Neutrophil (primary cell): Measurements from ENCODE around the gene DSG2.

Source experiments
- H3K27ac ChIP-seq: fragments of 200-600 bp; sonication (generic); 2 replicates; pipeline ENCODE4 v1.5.1; 2016; ENCODE audit warnings: mild to moderate bottlenecking, moderate library complexity
- H3K27me3 ChIP-seq: fragments of 200-600 bp; sonication (generic); 2 replicates; pipeline ENCODE4 v1.6.0; 2016; ENCODE audit warnings: mild to moderate bottlenecking
- H3K36me3 ChIP-seq: fragments of 200-600 bp; sonication (generic); 2 replicates; pipeline ENCODE4 v1.5.1; 2017
- H3K4me1 ChIP-seq, 2 experiments: fragments of 200-600 bp in 1 of 2; sonication (generic) in 1 of 2; 1 replicate in 1 of 2; 2 replicates in 1 of 2; pipeline versions ENCODE4 v1.5.1 to v1.6.1; 2013 to 2016; ENCODE audit warnings: low read depth in 1 of 2, low read length in 1 of 2, mild to moderate bottlenecking in 1 of 2, moderate library complexity in 1 of 2; ENCODE audit not compliant: control insufficient read depth in 1 of 2, insufficient read depth in 1 of 2
- H3K4me3 ChIP-seq, 2 experiments: fragments of 200-600 bp in 1 of 2; sonication (generic) in 1 of 2; 1 replicate in 1 of 2; 2 replicates in 1 of 2; pipeline ENCODE4 v1.5.1; 2013 to 2016; ENCODE audit warnings: low read depth in 1 of 2, low read length in 1 of 2, mild to moderate bottlenecking in 1 of 2, moderate library complexity in 1 of 2
- H3K9me3 ChIP-seq: fragments of 200-600 bp; sonication (generic); 2 replicates; pipeline ENCODE4 v1.5.1; 2016
- TF ChIP-seq, protein P1 (sequence below): fragments of 200-600 bp; sonication (generic); IDR thresholded peaks from 2 replicates; pipeline ENCODE4 v1.5.1; 2016; ENCODE audit warnings: antibody characterized with exemption

The DSG2 gene

DNA sequence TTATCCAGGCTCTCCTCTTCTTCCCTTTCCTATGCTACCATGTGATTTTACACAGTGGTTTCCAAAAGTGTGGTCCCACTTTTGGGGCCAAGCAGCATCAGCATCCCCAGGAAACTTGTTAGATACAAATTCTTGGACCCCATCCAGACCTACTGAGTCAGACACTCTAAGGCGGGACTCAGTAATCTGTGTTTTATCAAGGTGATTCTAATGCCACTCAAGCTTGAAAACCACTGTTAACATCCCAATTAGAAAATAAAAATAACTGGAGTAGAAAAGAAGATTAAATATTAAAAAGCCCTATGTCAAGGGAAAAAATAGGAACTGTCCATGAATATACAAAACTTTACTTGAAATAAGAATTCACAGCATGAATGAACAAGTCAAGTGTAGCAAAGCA is 10.8 kb downstream of the DSG2 start:
- Histone ChIP-seq H3K27ac (no peak overlapping the region), H3K4me3 (no peak overlapping the region), H3K9me3 (no peaks in the 10 kb centered on the region), H3K27me3 (no peaks in the 10 kb centered on the region), H3K36me3 (no peaks in the 10 kb centered on the region), H3K4me1 (no peaks in the 10 kb centered on the region)
- TF ChIP-seq, protein P1, sequence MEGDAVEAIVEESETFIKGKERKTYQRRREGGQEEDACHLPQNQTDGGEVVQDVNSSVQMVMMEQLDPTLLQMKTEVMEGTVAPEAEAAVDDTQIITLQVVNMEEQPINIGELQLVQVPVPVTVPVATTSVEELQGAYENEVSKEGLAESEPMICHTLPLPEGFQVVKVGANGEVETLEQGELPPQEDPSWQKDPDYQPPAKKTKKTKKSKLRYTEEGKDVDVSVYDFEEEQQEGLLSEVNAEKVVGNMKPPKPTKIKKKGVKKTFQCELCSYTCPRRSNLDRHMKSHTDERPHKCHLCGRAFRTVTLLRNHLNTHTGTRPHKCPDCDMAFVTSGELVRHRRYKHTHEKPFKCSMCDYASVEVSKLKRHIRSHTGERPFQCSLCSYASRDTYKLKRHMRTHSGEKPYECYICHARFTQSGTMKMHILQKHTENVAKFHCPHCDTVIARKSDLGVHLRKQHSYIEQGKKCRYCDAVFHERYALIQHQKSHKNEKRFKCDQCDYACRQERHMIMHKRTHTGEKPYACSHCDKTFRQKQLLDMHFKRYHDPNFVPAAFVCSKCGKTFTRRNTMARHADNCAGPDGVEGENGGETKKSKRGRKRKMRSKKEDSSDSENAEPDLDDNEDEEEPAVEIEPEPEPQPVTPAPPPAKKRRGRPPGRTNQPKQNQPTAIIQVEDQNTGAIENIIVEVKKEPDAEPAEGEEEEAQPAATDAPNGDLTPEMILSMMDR, result no peak

DNA sequence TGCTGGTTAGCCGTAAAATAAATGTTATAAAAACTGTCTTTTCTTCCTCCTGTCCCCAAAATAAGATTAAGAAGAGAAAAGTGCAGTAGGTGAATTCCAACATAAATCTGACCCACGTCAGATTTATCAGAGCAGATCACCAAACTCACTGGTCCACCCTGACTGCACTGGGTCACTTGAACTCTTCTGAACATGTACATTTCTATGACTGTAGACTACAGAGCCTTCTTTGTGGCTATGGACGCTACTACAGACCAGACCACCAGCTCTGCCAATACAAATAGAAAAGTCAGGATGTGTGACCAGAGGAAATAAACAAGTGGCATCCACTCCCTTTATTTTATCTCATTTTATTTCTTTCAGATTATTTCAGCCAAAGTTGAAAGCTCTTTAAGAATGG is 11.6 kb downstream of the DSG2 start:
- Histone ChIP-seq H3K27ac (no peak overlapping the region), H3K4me1 (no peaks in the 10 kb centered on the region), H3K4me3 (no peak overlapping the region), H3K9me3 (no peaks in the 10 kb centered on the region), H3K36me3 (no peaks in the 10 kb centered on the region), H3K27me3 (no peaks in the 10 kb centered on the region)
- TF ChIP-seq, protein P1, result no peak

DNA sequence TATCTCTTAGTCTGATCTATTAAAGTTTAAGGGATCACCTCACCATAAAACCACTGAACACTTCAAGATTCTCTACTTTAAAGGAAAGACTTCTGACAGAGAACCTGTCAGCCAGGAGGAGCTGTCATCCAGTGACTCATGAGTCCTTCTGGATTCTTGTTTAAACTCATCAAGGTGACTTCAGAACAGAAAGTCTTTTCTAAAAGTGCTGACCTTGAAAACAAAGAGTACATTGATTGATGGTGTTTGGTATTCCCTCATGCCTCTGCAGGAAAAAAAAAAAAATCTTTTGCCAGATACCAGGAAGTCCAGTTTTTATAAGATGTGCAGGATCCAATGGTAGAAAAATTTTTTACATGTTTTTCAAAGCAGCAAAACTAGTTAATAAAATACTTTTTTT is 12.3 kb downstream of the DSG2 start:
- H3K27ac ChIP-seq, result no peak overlapping the region
- no peaks in the 10 kb centered on the region for H3K9me3 ChIP-seq
- no peaks in the 10 kb centered on the region for H3K4me1 ChIP-seq
- TF ChIP-seq, protein P1, result no peak
- H3K36me3 ChIP-seq, result no peaks in the 10 kb centered on the region
- no peaks in the 10 kb centered on the region for H3K27me3 ChIP-seq
- H3K4me3 ChIP-seq, result no peak overlapping the region

DNA sequence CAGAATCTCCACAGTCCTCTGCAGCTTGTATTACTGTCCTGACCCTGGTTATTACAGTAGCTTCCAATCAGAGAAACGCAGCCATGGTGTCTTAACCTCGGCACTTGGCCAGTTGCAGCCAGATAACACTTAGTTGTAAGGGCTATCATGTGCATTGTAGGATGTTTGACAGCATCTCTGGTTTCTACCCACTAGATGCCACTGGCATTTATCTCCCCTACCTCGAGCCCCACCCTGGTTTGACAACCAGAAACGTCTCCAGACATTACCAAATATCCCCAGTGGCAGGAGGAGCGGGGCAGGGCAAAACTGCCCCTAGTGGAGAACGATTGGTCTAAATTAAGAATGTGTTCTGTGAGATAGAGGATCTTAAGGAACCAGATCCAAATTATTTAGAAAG is 13.1 kb downstream of the DSG2 start:
- Histone ChIP-seq H3K27ac (no peak overlapping the region), H3K9me3 (no peaks in the 10 kb centered on the region), H3K4me3 (no peak overlapping the region), H3K27me3 (no peaks in the 10 kb centered on the region), H3K36me3 (no peaks in the 10 kb centered on the region), H3K4me1 (no peaks in the 10 kb centered on the region)
- TF ChIP-seq, protein P1, result no peak

DNA sequence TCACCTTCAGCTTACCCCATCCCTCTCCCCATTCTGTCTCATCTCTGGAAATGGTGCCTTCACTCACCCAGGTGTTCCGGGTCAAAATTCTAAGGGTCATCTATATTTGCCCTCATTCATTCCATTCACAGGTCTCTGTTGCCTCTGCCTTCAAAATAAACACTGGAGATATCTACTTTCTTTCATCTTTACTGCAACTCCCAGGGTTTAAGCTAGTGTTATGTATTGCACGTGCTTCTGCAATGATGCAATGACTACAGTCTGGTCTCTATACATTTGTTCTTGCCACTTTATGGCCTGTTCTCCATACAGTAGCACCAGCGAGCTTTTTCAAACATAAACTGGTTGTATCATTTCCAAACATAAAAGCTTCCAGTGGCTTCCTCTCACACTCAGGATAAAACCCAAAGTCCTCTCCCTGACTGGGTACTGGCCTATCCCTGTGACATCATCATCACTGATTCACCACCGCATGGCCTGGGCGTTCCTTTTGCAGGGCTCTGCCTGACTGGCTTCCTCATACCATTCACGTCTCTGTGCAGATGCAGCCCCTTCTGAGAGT is 14.3 kb downstream of the DSG2 start:
- Histone ChIP-seq H3K27ac (no peak overlapping the region), H3K4me3 (no peak overlapping the region), H3K9me3 (no peaks in the 10 kb centered on the region), H3K36me3 (no peaks in the 10 kb centered on the region), H3K27me3 (no peaks in the 10 kb centered on the region), H3K4me1 (no peaks in the 10 kb centered on the region)
- TF ChIP-seq, protein P1, result no peak
